HG03095 (cell line): Measurements from ENCODE around the gene EIF4E3.

Source experiments
- ATAC-seq: cut with Tn5 transposase; IDR thresholded peaks from one replicate; pipeline ENCODE4 v1.9.1; 2021; ENCODE audit warnings: moderate library complexity; ENCODE audit not compliant: unreplicated experiment

Gene EIF4E3

GRCh38 chr3:71725271-71725991 lies at the start of gene EIF4E3:
TSS of gene EIF4E3 (minus strand) at chr3:71725402. CDS start at chr3:71725367, 35 bp downstream.
- ATAC-seq, result no peak

GRCh38 chr3:71771884-71772283 lies 46.7 kb upstream of the EIF4E3 start:
- ATAC-seq, result no peak

- no peak for ATAC-seq
Observed at GRCh38 chr3:71771126-71771525, 45.9 kb upstream of the EIF4E3 start.

- ATAC-seq, result no peak
Observed at GRCh38 chr3:71763426-71763825, 38.2 kb upstream of the EIF4E3 start.

- no peak for ATAC-seq
Observed at GRCh38 chr3:71760140-71760539, 34.9 kb upstream of the EIF4E3 start.

GRCh38 chr3:71759401-71759800 lies 34.2 kb upstream of the EIF4E3 start:
- ATAC-seq, result no peak

GRCh38 chr3:71758091-71758490 lies 32.9 kb upstream of the EIF4E3 start:
- no peak for ATAC-seq

GRCh38 chr3:71754610-71755253 lies 29.5 kb upstream of the EIF4E3 start:
- no peak for ATAC-seq

- ATAC-seq, result no peak
Observed at GRCh38 chr3:71753701-71754609, 28.8 kb upstream of the EIF4E3 start, which contains the start of gene GPR27. TSS of gene GPR27 (plus strand) at chr3:71753855. CDS start at chr3:71754050, 195 bp downstream.

- no peak for ATAC-seq
Observed at GRCh38 chr3:71752831-71753700, 27.9 kb upstream of the EIF4E3 start.

GRCh38 chr3:71751602-71752001 lies 26.4 kb upstream of the EIF4E3 start:
- no peak for ATAC-seq

GRCh38 chr3:71744738-71745137 lies 19.5 kb upstream of the EIF4E3 start:
- no peak for ATAC-seq

GRCh38 chr3:71742621-71743020 lies 17.4 kb upstream of the EIF4E3 start:
- ATAC-seq, result no peak

GRCh38 chr3:71734881-71735280 lies 9.7 kb upstream of the EIF4E3 start:
- no peak for ATAC-seq

GRCh38 chr3:71733319-71733718 lies 8.1 kb upstream of the EIF4E3 start:
- no peak for ATAC-seq

GRCh38 chr3:71732637-71733036 lies 7.4 kb upstream of the EIF4E3 start:
- ATAC-seq, result no peak

- ATAC-seq, result no peak
Observed at GRCh38 chr3:71728632-71729342, 3.6 kb upstream of the EIF4E3 start.

GRCh38 chr3:71726146-71726545 lies 944 bp upstream of the EIF4E3 start:
- ATAC-seq, result no peak

- ATAC-seq, result no peak
Observed at GRCh38 chr3:71724584-71725270, 475 bp downstream of the EIF4E3 start.

- no peak for ATAC-seq
Observed at GRCh38 chr3:71724171-71724453, 1.1 kb downstream of the EIF4E3 start.
